AG08396 (cell line): ENCODE measurements around the gene PPID.
"Not testable (repeated sequence)": the region's sequence is repeated elsewhere in the genome, so short reads cannot be mapped to it uniquely, and the experiment has no call there.

Experiments used
- DNase-seq: peaks from one replicate; pipeline ENCODE4 v3.0.0; 2012; ENCODE audit warnings: low spot score, mixed read lengths

The PPID gene

DNA sequence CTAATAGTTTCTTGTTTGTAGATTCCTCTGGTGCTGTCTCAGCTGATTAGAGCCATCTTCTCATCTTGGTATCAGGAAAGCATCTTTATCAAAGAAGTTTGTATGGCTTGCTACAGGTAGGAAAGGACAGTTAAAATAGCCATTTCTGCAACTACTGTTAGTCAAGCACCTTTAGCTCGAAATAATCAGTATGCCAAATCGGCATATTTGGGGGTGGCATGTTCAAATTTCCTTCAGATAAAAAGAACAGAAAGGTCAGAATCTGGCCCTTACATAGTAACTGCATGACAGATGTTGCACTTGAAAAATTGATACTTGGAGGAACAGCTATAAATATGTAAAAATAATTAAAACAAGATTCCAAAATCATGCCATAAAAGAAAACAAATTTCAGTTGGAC lies 56.3 kb downstream of the PPID start:
- DNase-seq: no peak

DNA sequence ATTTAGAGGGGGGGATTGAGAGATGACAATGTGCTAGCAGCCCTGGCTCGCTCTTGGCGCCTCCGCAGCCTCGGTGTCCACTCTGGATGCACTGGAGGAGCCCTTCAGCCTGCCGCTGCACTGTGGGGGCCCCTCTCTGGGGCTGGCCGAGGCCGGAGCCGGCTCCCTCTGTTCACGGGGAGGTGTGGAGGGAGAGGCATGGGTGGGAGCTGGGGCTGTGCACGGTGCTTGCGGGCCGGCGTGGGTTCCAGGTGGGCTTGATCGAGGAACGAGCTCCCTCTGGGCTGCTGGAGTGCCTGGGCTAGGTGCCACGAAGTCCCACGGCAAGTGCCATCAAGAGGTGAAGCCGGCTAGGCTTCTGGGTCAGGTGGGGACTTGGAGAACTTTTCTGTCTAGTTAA lies 58.4 kb downstream of the PPID start:
- DNase-seq: no peak

DNA sequence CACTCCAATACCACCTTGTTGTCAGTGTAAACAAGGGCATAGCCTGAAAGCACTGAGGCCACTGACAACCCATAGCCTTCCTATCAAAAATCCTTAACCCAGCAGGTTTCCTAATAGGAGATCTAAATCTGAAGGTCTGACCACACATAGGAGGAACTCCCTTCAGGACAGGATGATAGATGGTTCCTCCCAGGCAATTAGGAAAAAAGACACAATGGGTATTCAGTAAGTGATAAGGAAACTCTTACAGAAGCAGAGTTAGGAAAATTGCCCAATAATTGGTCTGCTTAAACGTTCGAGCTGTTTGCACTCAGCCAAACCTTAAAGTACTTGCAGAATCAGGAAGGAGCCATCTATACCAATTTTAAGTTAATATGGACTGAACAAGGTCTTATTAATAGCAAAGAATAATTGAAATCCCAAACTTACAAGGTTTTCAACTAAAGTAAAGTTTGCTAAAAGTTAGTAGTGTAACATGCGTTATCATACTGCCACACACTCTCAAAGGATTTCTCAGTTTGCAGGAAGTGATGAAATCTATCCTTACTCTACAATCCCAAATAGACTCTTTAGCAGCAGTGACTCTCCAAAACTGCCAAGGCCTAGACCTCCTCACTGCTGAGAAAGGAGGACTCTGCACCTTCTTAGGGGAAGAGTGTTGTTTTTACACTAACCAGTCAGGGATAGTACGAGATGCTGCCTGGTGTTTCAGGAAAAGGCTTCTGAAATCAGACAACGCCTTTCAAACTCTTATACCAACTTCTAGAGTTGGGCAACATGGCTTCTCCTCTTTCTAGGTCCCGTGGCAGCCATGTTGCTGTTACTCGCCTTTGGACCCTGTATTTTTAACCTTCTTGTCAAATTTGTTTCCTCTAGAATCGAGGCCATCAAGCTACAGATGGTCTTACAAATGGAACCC lies 59.2 kb downstream of the PPID start:
- DNase-seq: not testable (repeated sequence)

DNA sequence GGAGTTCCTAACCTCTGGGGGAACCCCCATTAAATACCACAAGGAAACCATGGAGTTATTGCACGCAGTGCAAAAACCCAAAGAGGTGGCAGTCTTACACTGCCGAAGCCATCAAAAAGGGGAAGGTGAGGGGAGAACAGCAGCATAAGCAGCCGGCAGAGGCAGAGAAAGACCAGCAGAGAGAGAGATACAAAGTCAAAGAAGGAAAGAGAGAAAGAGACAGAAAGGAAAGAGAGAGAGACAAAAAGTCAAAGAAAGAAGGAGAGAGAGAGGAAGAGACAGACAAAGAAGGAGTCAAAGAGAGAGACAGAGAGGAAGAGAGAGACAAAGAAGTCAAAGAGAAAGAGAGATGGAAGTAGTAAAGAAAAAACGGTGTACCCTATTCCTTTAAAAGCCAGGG lies 59.9 kb downstream of the PPID start:
- DNase-seq: not testable (repeated sequence)
